BLaER1 treated with 17β-estradiol and CSF1 and Interleukin-3, amounts not matched to agents 10 nM and 100 nM (cell line): ENCODE data around the gene TMEM35A.
"Not testable (repeated sequence)": the region's sequence is repeated elsewhere in the genome, so short reads cannot be mapped to it uniquely, and the experiment has no call there.

Experiments used
- H3K27ac ChIP-seq, 11 experiments: shearing (Covaris generic); formaldehyde crosslinking; 2 replicates each; pipeline ENCODE4 v1.8.1; 2022
- H3K27me3 ChIP-seq, 11 experiments: shearing (Covaris generic); formaldehyde crosslinking; 2 replicates each; pipeline ENCODE4 v1.8.1; 2022
- H3K36me3 ChIP-seq, 11 experiments: shearing (Covaris generic); formaldehyde crosslinking; 2 replicates each; pipeline ENCODE4 v1.8.1; 2022
- H3K4me1 ChIP-seq, 10 experiments: shearing (Covaris generic); formaldehyde crosslinking; 2 replicates each; pipeline ENCODE4 v1.8.1; 2022
- H3K4me2 ChIP-seq, 11 experiments: shearing (Covaris generic); formaldehyde crosslinking; 2 replicates each; pipeline ENCODE4 v1.8.1; 2022
- H3K4me3 ChIP-seq, 10 experiments: shearing (Covaris generic); formaldehyde crosslinking; 2 replicates each; pipeline ENCODE4 v1.8.1; 2022
- H3K9ac ChIP-seq, 11 experiments: shearing (Covaris generic); formaldehyde crosslinking; 2 replicates each; pipeline ENCODE4 v1.8.1; 2022
- H3K9me3 ChIP-seq, 11 experiments: shearing (Covaris generic); formaldehyde crosslinking; replicated peaks in 1 of 11; 2 replicates each; pipeline ENCODE4 v1.8.1; 2022
- H4K20me1 ChIP-seq, 11 experiments: shearing (Covaris generic); formaldehyde crosslinking; 2 replicates each; pipeline ENCODE4 v1.8.1; 2022
- Cebpa-rat ChIP-seq, 11 experiments: shearing (Covaris generic); IDR thresholded peaks; 2 replicates each; pipeline ENCODE4 v1.8.1; 2022

Gene TMEM35A, protein sequence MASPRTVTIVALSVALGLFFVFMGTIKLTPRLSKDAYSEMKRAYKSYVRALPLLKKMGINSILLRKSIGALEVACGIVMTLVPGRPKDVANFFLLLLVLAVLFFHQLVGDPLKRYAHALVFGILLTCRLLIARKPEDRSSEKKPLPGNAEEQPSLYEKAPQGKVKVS

DNA sequence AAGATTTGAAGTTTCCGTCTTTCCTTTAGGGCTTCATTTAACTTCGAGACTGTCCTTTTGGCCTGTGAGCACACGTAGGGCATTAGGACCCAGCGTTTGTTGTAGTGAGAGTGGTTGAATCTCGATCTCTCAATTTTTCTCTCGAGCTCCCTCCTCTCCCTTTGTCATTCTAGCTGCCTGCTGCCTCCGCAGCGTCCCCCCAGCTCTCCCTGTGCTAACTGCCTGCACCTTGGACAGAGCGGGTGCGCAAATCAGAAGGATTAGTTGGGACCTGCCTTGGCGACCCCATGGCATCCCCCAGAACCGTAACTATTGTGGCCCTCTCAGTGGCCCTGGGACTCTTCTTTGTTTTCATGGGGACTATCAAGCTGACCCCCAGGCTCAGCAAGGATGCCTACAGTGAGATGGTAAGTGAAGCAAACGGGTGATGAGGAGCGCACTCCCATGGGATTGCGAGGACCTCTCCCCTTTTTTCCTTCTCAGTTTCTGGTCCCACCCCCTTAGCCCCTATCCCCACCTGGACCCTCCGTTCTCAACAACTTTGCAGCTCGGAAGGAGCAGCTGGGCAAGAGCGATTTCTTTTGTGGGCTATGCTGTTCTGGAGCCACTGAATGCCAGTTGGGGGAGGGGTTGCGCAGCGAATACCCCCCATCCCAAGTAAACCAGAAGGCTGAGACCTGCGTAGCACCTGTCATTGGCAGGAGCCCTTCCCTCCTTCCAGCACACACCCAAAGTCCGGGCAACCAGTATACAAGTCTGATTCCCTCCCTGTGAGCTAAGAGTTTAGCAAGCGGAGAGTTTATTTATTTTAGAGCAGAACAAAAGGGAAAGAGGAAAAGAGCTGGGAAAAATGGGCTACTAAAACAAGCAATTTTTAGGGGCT lies at the start of gene TMEM35A:
Gene TMEM35A, plus strand, starts transcription at position 164 of the 883 bp plus-strand sequence. Its CDS starts 124 bp downstream, at position 288.
- H3K9ac ChIP-seq = no peak within 1 kb of the TSS
- no peaks in the 10 kb centered on the region for H3K27me3 ChIP-seq
- H3K4me2 ChIP-seq = no peak within 1 kb of the TSS
- H3K9me3 ChIP-seq = peaks cover 0 to 7% (median 5%) of the 10 kb centered on the region in 11 experiments; a peak in 6 of 22 replicates
- H3K4me3 ChIP-seq = no peak within 1 kb of the TSS
- no peak within 1 kb of the TSS for H3K27ac ChIP-seq
- no peak for TF ChIP-seq Cebpa-rat (IDR thresholded peaks at IDR 0.05)
- no peaks in the 10 kb centered on the region for H3K36me3 ChIP-seq
- H3K4me1 ChIP-seq = no peaks in the 10 kb centered on the region
- no peaks in the 10 kb centered on the region for H4K20me1 ChIP-seq

DNA sequence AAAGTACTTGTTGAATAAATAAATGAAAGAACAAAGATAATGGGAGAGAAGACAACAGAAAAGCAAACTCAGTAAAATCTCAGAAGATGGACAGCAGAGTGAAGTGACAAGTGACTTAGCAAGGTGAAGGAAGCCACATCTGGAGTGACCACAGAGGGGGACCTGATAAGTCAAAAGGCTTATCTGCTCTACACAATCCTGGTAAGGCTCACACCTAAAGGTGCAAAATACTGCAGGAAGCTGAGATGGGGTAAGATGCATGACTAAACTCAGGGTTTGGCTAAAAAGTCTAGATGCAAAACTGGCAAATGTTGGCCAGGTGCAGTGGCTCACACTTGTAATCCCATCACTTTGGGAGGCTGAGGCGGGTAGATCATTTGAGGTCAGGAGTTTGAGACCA lies 49.0 kb upstream of the TMEM35A start:
- Histone ChIP-seq H3K4me3 (no peak overlapping the region), H3K4me1 (no peaks in the 10 kb centered on the region), H3K4me2 (no peak overlapping the region), H3K9me3 (no peaks in the 10 kb centered on the region), H4K20me1 (no peaks in the 10 kb centered on the region), H3K9ac (no peak overlapping the region), H3K27me3 (no peaks in the 10 kb centered on the region), H3K36me3 (peaks cover 25 to 69% (median 34%) of the 10 kb centered on the region in 11 experiments; a peak in 21 of 22 replicates), H3K27ac (no peak overlapping the region)
- TF ChIP-seq Cebpa-rat (IDR thresholded peaks at IDR 0.05) = no peak

DNA sequence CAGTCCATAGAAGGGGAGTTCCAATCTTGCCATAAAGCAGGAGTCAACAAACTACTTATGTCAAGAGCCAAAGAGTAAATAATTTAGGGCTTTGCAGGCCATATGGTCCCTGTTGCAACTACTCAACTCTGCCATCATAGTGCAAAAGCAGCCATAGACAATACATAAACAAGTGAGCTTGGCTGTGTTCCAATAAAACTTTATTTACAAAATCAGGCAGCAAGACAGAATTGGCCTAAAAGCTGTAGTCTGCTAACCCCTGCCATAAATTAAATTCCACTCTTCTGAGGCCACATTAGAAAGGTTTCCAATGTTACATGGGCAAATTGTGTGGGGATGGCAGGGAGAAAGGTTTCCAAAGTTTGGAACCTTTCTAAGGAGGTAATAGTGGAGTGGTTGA lies 41.4 kb upstream of the TMEM35A start:
- TF ChIP-seq Cebpa-rat (IDR thresholded peaks at IDR 0.05) = no peak

DNA sequence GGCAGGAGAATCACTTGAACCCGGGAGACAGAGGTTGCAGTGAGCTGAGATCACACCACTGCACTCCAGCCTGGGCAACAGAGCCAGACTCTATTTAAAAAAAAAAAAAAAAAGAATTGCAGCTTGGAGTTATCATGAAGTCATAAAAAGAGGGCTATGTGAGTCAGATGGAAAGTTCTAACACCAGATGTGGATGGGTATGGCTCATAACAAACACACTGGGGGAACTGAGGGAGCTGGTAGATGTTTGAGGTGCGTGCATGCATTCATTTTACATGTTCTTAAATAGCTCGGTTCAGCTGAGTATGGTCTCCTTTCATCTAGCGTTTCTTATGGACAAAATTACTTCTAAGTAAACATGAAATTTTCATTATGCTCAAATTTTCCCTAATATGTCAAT lies 38.5 kb upstream of the TMEM35A start:
- no peak overlapping the region for H3K27ac ChIP-seq
- no peaks in the 10 kb centered on the region for H3K9me3 ChIP-seq
- peaks cover 21 to 83% (median 52%) of the 10 kb centered on the region in 11 experiments; a peak in 21 of 22 replicates for H3K36me3 ChIP-seq
- no peak overlapping the region for H3K4me2 ChIP-seq
- no peaks in the 10 kb centered on the region for H3K4me1 ChIP-seq
- no peak for TF ChIP-seq Cebpa-rat (IDR thresholded peaks at IDR 0.05)
- H4K20me1 ChIP-seq = no peaks in the 10 kb centered on the region
- H3K4me3 ChIP-seq = no peak overlapping the region
- no peak overlapping the region for H3K9ac ChIP-seq
- no peaks in the 10 kb centered on the region for H3K27me3 ChIP-seq

More for the DNA sequence above, 41.4 kb upstream of the TMEM35A start:
- Histone ChIP-seq H3K36me3 (peaks cover 21 to 94% (median 58%) of the 10 kb centered on the region in 11 experiments; a peak in 21 of 22 replicates), H4K20me1 (no peaks in the 10 kb centered on the region), H3K4me3 (no peak overlapping the region), H3K9ac (no peak overlapping the region), H3K27me3 (no peaks in the 10 kb centered on the region), H3K4me2 (no peak overlapping the region), H3K4me1 (no peaks in the 10 kb centered on the region), H3K9me3 (no peaks in the 10 kb centered on the region), H3K27ac (no peak overlapping the region)

DNA sequence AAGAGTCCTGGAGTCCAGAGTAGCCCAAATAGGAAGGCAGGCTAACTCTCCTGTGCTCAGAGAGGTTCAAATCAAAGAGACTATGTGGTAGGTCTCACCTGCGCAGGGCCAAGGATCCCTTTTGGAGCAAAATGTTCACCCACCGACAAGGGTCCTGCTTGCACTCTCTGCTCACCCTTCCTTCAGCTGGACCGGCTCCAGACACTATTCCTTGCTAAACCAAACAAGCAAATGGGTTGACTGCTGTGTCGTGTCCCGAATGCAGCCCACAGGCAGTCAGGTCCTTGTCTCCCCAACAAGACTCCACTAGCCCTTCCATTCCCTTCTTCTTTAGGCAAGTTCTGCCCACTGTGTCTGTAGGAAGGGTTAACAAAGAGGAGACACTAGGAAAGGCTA lies 27.5 kb upstream of the TMEM35A start:
- Histone ChIP-seq H3K4me1 (peaks cover 0 to 7% (median 2%) of the 10 kb centered on the region in 10 experiments; a peak in 2 of 20 replicates), H3K4me2 (peak overlapping the region; percentile 60 to 83 (median 68)), H4K20me1 (no peaks in the 10 kb centered on the region), H3K36me3 (0 out of 22 replicates have a peak, but pooled peaks cover 0 to 4% (median 0%) of the 10 kb centered on the region in 11 experiments), H3K9ac (peak overlapping the region; percentile 80 to 88 (median 86)), H3K4me3 (peak overlapping the region; percentile 54 to 73 (median 64)), H3K27ac (peak overlapping the region; percentile 79 to 93 (median 86); a peak in 21 of 22 replicates), H3K27me3 (no peaks in the 10 kb centered on the region), H3K9me3 (no peaks in the 10 kb centered on the region)
- no peak for TF ChIP-seq Cebpa-rat (IDR thresholded peaks at IDR 0.05)

DNA sequence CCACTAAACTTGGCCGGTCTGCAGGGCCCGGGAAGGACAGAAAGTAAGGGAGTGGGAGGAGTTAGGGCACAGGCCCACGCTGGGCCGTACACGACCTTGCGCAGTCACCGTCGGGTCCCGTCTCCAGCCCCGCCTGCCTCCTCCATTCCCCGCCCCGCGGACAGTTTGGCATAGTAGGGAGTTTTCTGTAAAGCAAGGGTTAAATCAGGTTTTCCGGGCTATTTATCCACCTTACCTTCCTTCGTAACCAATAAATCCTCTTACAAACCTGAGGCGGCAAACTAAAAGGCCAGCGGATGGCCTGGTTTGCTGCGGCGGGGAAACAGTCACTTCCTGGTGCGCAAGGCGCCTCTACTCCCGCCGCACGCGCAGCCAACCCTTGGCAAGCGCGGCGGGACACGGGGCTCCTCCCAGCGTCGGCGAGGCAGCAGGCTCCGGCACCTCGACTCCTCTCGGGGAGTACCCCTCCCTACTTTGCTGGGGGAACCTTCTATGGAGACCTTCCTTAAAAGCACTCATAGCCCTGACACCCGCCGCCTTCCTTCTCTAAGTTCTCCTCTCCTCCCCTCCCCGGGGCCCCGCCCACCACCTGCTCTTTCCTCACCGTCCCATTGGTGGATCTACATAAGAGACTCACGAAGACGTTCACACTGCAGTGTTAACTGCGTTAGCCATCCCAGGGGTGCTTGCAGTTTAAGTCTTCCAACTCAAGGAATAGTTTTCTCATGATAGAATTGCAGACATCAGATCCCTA lies 27.0 kb upstream of the TMEM35A start, which contains the start of gene TRMT2B:
Gene TRMT2B, minus strand, starts transcription at position 563 of the 754 bp plus-strand sequence. CDS start 9,822 bp downstream, outside the sequence.
- Histone ChIP-seq H3K4me1 (peaks cover 0 to 10% (median 3%) of the 10 kb centered on the region in 10 experiments; a peak in 8 of 20 replicates), H3K9me3 (no peaks in the 10 kb centered on the region), H3K27ac (peak within 1 kb of the TSS; percentile 79 to 93 (median 86)), H3K9ac (peak within 1 kb of the TSS; percentile 80 to 88 (median 86)), H3K27me3 (no peaks in the 10 kb centered on the region), H3K4me2 (peak within 1 kb of the TSS; percentile 60 to 83 (median 68)), H4K20me1 (no peaks in the 10 kb centered on the region), H3K4me3 (peak within 1 kb of the TSS; percentile 54 to 73 (median 64)), H3K36me3 (0 out of 22 replicates have a peak, but pooled peaks cover 0 to 4% (median 0%) of the 10 kb centered on the region in 11 experiments)
- no peak for TF ChIP-seq Cebpa-rat (IDR thresholded peaks at IDR 0.05)

DNA sequence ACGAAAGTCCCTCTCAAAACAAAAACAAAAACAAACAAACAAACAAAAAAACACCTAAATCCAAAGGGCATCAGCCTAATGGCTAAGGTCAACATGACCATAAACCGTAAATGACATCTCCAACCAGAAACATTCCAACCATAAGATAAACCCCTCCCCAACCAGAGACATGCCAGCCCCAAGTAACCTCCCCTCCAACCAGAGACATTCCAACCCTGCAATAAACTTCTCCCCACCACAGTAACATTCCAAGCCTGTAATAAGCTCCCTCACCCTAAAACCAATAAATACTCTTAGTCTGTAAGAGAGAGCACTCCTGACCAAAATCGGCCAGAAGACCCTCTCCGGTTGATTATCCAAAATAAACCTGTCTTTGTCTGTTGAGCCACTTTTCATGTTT lies 22.1 kb upstream of the TMEM35A start:
- H3K9me3 ChIP-seq, H3K4me3 ChIP-seq, H3K9ac ChIP-seq, H3K27me3 ChIP-seq, H4K20me1 ChIP-seq, H3K36me3 ChIP-seq: not testable (repeated sequence)
- peak overlapping the region in 2 of 11 experiments; percentile 15 to 55; a peak in 3 of 22 replicates for H3K27ac ChIP-seq
- peak overlapping the region in 4 of 11 experiments; percentile 29 to 52 (median 40); a peak in 8 of 22 replicates for H3K4me2 ChIP-seq
- H3K4me1 ChIP-seq = peaks cover 0 to 16% (median 3%) of the 10 kb centered on the region in 10 experiments; a peak in 8 of 20 replicates

DNA sequence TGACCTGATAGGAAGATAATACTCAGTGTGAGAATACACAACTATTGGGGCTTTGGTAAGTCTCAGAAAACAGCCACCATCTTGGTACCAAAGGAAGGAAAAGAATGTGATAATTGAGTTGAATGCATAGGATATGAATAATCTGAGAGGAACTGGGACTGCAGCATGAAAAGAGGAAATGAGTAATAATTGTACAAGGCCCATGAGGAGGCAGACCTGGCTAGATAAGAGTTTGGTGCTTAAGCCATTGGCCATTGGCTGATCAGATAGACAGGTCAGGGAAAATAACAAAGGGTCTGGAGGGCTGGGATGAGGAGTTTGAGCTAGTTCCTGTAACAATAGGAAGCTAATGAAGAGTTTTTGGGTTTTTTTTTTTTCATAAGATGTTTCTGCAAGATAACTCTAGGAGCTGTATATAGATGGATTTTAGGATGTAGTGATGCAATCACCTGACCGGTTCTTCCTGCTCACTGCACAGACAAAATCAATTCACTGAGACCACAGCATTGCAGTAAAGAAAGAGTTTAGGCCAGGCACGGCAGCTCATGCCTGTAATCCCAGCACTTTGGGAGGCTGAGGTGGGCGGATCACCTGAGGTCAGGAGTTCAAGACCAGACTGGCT lies 21.5 kb upstream of the TMEM35A start:
- Histone ChIP-seq H4K20me1 (no peaks in the 10 kb centered on the region), H3K4me3 (no peak overlapping the region), H3K4me2 (peak overlapping the region in 5 of 11 experiments; percentile 8 to 52 (median 35); a peak in 8 of 22 replicates), H3K27ac (peak overlapping the region in 2 of 11 experiments; percentile 15 to 55; a peak in 3 of 22 replicates), H3K36me3 (no peaks in the 10 kb centered on the region), H3K9me3 (no peaks in the 10 kb centered on the region), H3K9ac (no peak overlapping the region), H3K27me3 (no peaks in the 10 kb centered on the region), H3K4me1 (peaks cover 0 to 16% (median 2%) of the 10 kb centered on the region in 10 experiments; a peak in 9 of 20 replicates)
- no peak for TF ChIP-seq Cebpa-rat (IDR thresholded peaks at IDR 0.05)
